ENCODE measurements around the gene GPD1L.
"Not testable (repeated sequence)": the region's sequence is repeated elsewhere in the genome, so short reads cannot be mapped to it uniquely, and the experiment has no call there.

The GPD1L gene

DNA sequence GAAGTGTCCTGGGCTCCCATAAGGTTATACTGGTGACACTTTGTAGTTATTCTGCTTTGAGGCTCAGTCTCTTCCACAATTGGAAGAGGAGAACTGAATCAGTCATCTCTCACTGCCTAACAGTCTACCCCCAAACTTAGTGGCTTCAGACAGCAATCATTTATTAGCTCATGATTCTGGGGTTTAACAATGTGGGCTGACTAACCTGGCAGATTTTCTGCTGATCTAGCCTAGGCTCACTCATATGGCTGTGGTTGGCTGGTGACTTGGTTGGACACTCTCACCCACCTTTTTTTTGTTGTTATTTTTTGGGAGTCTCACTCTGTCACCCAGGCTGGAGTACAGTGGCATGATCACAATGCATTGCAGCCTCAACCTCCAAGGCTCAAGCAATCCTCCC, 7.1 kb downstream of the GPD1L start:
- Histone ChIP-seq H3K27me3 (ENCODE audit: insufficient read depth, low read length, poor library complexity, severe bottlenecking) (peaks cover 14% of the 10 kb centered on the region), H3K36me3 (ENCODE audit: insufficient read depth, low read length) (no peaks in the 10 kb centered on the region), H3K9me2 (replicated peaks; ENCODE audit: low read depth, low read length) (no peaks in the 10 kb centered on the region), H3F3A (ENCODE audit: low read depth) (no peaks in the 10 kb centered on the region), H3K4me2 (ENCODE audit: low read depth, low read length, poor library complexity, severe bottlenecking) (peak overlapping the region; percentile 70), H3K4me3 (ENCODE audit: low read length, poor library complexity, severe bottlenecking) (no peak overlapping the region), H3K4me1 (ENCODE audit: insufficient read depth, low read length, poor library complexity, severe bottlenecking) (peaks cover 14% of the 10 kb centered on the region), H3K79me2 (ENCODE audit: insufficient read depth, low read length) (no peaks in the 10 kb centered on the region), H2AFZ (ENCODE audit: low read length) (no peak overlapping the region), H3K9me3 (ENCODE audit: insufficient read depth, low read depth, low read length) (no peaks in the 10 kb centered on the region), H4K20me1 (ENCODE audit: insufficient read depth, low read length, poor library complexity, severe bottlenecking) (no peaks in the 10 kb centered on the region), H3K9ac (ENCODE audit: low read depth, low read length, poor library complexity, severe bottlenecking) (no peak overlapping the region)
- TF ChIP-seq, protein P1, sequence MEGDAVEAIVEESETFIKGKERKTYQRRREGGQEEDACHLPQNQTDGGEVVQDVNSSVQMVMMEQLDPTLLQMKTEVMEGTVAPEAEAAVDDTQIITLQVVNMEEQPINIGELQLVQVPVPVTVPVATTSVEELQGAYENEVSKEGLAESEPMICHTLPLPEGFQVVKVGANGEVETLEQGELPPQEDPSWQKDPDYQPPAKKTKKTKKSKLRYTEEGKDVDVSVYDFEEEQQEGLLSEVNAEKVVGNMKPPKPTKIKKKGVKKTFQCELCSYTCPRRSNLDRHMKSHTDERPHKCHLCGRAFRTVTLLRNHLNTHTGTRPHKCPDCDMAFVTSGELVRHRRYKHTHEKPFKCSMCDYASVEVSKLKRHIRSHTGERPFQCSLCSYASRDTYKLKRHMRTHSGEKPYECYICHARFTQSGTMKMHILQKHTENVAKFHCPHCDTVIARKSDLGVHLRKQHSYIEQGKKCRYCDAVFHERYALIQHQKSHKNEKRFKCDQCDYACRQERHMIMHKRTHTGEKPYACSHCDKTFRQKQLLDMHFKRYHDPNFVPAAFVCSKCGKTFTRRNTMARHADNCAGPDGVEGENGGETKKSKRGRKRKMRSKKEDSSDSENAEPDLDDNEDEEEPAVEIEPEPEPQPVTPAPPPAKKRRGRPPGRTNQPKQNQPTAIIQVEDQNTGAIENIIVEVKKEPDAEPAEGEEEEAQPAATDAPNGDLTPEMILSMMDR (conservative IDR thresholded peaks at IDR 0.05; ENCODE audit: low read length), result no peak
- no peak for TF ChIP-seq EZH2phosphoT487 (IDR thresholded peaks at IDR 0.05; ENCODE audit: borderline replicate concordance)

DNA sequence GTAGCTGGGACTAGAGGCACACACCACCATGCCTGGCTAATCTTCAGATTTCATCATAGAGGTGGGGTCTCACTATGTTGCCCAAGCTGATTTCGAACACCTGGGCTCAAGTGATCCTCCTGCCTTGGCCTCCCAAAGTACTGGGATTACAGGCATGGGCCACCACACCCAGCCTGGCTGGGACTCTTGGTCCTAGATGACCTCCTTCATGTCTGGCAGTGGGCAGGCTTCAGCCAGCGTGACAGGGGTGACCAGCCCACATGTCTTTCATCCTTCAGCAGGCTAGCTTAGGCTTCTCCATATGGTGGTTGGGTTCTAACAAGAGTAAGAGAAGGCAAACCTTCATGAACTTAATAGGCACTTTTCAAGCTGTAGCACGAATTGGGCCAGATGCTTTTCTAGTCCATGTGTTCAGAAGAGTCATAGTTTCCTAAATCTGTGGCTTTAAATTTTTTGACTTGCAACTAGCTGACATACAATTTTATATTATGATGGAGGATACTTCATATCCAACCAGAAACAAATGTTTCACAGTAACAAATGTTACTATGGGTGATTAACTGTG, 7.6 kb downstream of the GPD1L start:
- Histone ChIP-seq H3K79me2 (ENCODE audit: insufficient read depth, low read length) (no peaks in the 10 kb centered on the region), H3K4me2 (ENCODE audit: low read depth, low read length, poor library complexity, severe bottlenecking) (peak overlapping the region; percentile 70)
- TF ChIP-seq EZH2phosphoT487 (IDR thresholded peaks at IDR 0.05; ENCODE audit: borderline replicate concordance), result no peak
- TF ChIP-seq, protein P1 (conservative IDR thresholded peaks at IDR 0.05; ENCODE audit: low read length), result no peak

DNA sequence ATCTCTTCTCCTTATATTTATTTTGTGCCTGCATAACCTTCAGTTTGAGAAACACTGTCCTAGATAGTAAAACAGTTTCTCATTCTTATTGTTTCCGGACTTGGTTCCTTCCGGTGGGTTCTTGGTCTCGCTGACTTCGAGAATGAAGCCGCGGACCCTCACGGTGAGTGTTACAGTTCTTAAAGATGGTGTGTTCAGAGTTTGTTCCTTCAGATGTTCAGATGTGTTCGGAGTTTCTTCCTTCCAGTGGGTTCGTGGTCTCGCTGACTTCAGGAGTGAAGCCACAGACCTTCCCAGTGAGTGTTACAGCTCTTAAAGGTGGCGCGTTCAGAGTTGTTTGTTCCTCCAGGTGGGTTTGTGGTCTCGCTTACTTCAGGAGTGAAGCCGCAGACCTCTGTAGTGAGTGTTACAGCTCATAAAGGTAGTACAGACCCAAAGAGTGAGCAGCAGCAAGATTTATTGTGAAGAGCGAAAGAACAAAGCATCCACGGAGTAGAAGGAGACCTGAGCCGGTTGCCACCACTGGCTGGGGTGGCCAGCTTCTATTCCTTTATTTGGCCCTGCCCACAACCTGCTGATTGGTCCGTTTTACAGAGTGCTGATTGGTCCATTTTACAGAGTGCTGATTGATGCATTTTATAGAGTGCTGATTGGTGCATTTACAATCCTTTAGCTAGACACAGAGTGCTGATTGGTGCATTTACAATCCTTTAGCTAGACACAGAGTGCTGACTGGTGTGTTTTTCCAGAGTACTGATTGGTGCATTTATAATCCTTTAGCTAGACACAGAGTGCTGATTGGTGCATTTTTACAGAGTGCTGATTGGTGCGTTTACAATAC, 8.3 kb downstream of the GPD1L start:
- H3K9me2 ChIP-seq (replicated peaks; ENCODE audit: low read depth, low read length); H3K36me3 ChIP-seq (ENCODE audit: insufficient read depth, low read length); H3K79me2 ChIP-seq (ENCODE audit: insufficient read depth, low read length); H3K9me3 ChIP-seq (ENCODE audit: insufficient read depth, low read depth, low read length); H3K27me3 ChIP-seq (ENCODE audit: insufficient read depth, low read length, poor library complexity, severe bottlenecking); H3F3A ChIP-seq (ENCODE audit: low read depth); H3K9ac ChIP-seq (ENCODE audit: low read depth, low read length, poor library complexity, severe bottlenecking); H4K20me1 ChIP-seq (ENCODE audit: insufficient read depth, low read length, poor library complexity, severe bottlenecking): not testable (repeated sequence)
- Histone ChIP-seq H3K4me3 (ENCODE audit: low read length, poor library complexity, severe bottlenecking) (peak overlapping the region; percentile 62), H3K4me2 (ENCODE audit: low read depth, low read length, poor library complexity, severe bottlenecking) (peak overlapping the region; percentile 70), H3K4me1 (ENCODE audit: insufficient read depth, low read length, poor library complexity, severe bottlenecking) (peaks cover 14% of the 10 kb centered on the region), H2AFZ (ENCODE audit: low read length) (peak overlapping the region; percentile 46; the same call in 1 of the 2 replicates)

More for the DNA sequence above, 7.6 kb downstream of the GPD1L start:
- Histone ChIP-seq H3K4me3 (ENCODE audit: low read length, poor library complexity, severe bottlenecking) (peak overlapping the region; percentile 62), H3K9me2 (replicated peaks; ENCODE audit: low read depth, low read length) (no peaks in the 10 kb centered on the region), H3K4me1 (ENCODE audit: insufficient read depth, low read length, poor library complexity, severe bottlenecking) (peaks cover 14% of the 10 kb centered on the region), H2AFZ (ENCODE audit: low read length) (no peak overlapping the region), H4K20me1 (ENCODE audit: insufficient read depth, low read length, poor library complexity, severe bottlenecking) (no peaks in the 10 kb centered on the region), H3F3A (ENCODE audit: low read depth) (no peaks in the 10 kb centered on the region), H3K9me3 (ENCODE audit: insufficient read depth, low read depth, low read length) (no peaks in the 10 kb centered on the region), H3K27me3 (ENCODE audit: insufficient read depth, low read length, poor library complexity, severe bottlenecking) (peaks cover 12% of the 10 kb centered on the region), H3K36me3 (ENCODE audit: insufficient read depth, low read length) (no peaks in the 10 kb centered on the region), H3K9ac (ENCODE audit: low read depth, low read length, poor library complexity, severe bottlenecking) (no peak overlapping the region)
